Hepatic stellate cell (primary cell): Measurements from ENCODE around the gene ETNK1.
"Not testable (repeated sequence)": the region's sequence is repeated elsewhere in the genome, so short reads cannot be mapped to it uniquely, and the experiment has no call there.

Source experiments
- DNase-seq: peaks from one replicate; pipeline ENCODE4 v3.0.0; 2011; ENCODE audit warnings: low spot score

ETNK1 gene

GRCh38 chr12:22687361-22688076 is 62.5 kb downstream of the ETNK1 start:
- peak; percentile 25 for DNase-seq

- DNase-seq: no peak
Observed at GRCh38 chr12:22689876-22690275, 64.9 kb downstream of the ETNK1 start.

GRCh38 chr12:22691319-22691718 is 66.3 kb downstream of the ETNK1 start:
- no peak for DNase-seq

- DNase-seq: not testable (repeated sequence)
Observed at GRCh38 chr12:22692467-22692866, 67.5 kb downstream of the ETNK1 start.

- no peak for DNase-seq
Observed at GRCh38 chr12:22692964-22693555, 68.1 kb downstream of the ETNK1 start.

- no peak for DNase-seq
Observed at GRCh38 chr12:22698576-22698975, 73.6 kb downstream of the ETNK1 start.

GRCh38 chr12:22699705-22700104 is 74.7 kb downstream of the ETNK1 start:
- not testable (repeated sequence) for DNase-seq

- DNase-seq: peak; percentile 36
Observed at GRCh38 chr12:22700106-22700505, 75.1 kb downstream of the ETNK1 start.

- not testable (repeated sequence) for DNase-seq
Observed at GRCh38 chr12:22701216-22701809, 76.3 kb downstream of the ETNK1 start.

- no peak for DNase-seq
Observed at GRCh38 chr12:22702690-22703089, 77.7 kb downstream of the ETNK1 start.

- peak; percentile 36 for DNase-seq
Observed at GRCh38 chr12:22709292-22709691, 84.3 kb downstream of the ETNK1 start.

GRCh38 chr12:22712083-22712482 is 87.1 kb downstream of the ETNK1 start:
- no peak for DNase-seq

- no peak for DNase-seq
Observed at GRCh38 chr12:22715254-22715653, 90.3 kb downstream of the ETNK1 start.

- DNase-seq: no peak
Observed at GRCh38 chr12:22719745-22720144, 94.8 kb downstream of the ETNK1 start.

GRCh38 chr12:22722081-22722480 is 97.1 kb downstream of the ETNK1 start:
- DNase-seq: no peak

- DNase-seq: no peak
Observed at GRCh38 chr12:22722779-22723178, 97.8 kb downstream of the ETNK1 start.

GRCh38 chr12:22728987-22729386 is 104.0 kb downstream of the ETNK1 start:
- no peak for DNase-seq

GRCh38 chr12:22729431-22729956 is 104.5 kb downstream of the ETNK1 start:
- DNase-seq: no peak

- peak; percentile 55 for DNase-seq
Observed at GRCh38 chr12:22729957-22730443, 105.0 kb downstream of the ETNK1 start.

GRCh38 chr12:22731236-22731635 is 106.3 kb downstream of the ETNK1 start:
- DNase-seq: no peak

- DNase-seq: peak; percentile 18
Observed at GRCh38 chr12:22733756-22734155, 108.8 kb downstream of the ETNK1 start.

- DNase-seq: no peak
Observed at GRCh38 chr12:22738945-22739344, 114.0 kb downstream of the ETNK1 start.
